ENCODE data around the gene KIAA1671.

KIAA1671 gene

GRCh38 chr22:25039754-25040153 lies 87.2 kb downstream of the KIAA1671 start:
- no peak for DNase-seq (ENCODE audit: low read depth, low spot score)

- DNase-seq (ENCODE audit: low read depth, low spot score), result no peak
Observed at GRCh38 chr22:25045159-25045558, 92.6 kb downstream of the KIAA1671 start.

GRCh38 chr22:25048071-25048470 lies 95.6 kb downstream of the KIAA1671 start:
- no peak for DNase-seq (ENCODE audit: low read depth, low spot score)

- no peak for DNase-seq (ENCODE audit: low read depth, low spot score)
Observed at GRCh38 chr22:25048659-25049647, 96.4 kb downstream of the KIAA1671 start.

- DNase-seq (ENCODE audit: low read depth, low spot score), result no peak
Observed at GRCh38 chr22:25049770-25050169, 97.3 kb downstream of the KIAA1671 start.

DNA sequence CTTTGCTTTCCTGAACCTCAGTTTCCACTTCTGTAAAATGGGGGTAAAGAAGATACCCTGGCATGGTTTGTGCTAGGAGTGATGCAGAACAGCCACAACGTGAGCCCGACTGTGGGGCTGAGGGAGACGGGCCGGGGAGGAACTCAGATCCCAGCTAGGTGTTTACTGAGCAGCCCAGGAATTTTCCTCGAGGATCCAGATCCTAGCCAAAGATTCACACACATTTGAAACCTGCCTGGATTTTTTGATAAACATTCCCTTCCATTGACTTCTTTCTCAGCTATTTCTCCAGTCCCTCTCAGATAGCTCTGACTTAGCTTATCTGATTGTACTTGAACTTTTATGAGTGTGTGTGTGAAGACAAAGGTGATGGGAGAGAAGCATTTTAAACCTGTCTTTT lies 98.0 kb downstream of the KIAA1671 start:
- DNase-seq (ENCODE audit: low read depth, low spot score), result no peak

GRCh38 chr22:25051073-25051472 lies 98.6 kb downstream of the KIAA1671 start:
- DNase-seq (ENCODE audit: low read depth, low spot score), result no peak

DNA sequence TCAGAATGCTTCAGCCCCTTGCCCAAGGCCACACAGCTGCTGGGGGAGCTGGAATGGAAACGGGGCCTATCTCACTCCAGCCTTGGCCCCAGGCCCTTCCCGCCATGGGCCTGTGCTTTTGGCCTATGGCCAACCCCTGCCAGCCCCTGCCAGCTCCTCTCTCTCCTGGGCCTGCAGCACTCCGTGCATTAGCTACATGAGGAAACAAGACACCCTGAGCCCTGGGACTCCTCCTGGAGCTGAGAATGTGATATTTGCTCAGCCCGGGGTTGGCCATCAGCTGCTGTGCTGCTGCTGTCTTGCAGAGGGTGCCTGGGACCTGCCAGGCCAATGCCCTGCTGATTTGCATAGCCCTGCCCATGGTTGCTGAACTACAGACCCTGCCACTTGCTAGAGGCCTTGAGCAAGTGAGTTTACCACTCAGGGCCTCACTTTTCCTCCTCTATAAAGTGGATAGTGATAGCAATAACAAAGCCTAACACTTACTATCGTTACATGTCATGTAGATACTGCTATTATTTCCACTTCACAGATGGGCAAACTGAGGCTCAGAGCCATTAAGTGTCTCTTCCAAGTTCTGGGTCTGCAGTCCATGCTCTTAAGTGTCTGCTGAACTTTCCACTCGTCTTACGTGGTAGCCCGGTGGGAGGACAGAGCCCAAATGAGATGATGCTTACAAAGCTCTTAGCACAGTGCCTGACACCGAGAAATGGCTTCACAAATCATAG lies 99.6 kb downstream of the KIAA1671 start:
- no peak for DNase-seq (ENCODE audit: low read depth, low spot score)

GRCh38 chr22:25053153-25053805 lies 100.8 kb downstream of the KIAA1671 start:
- no peak for DNase-seq (ENCODE audit: low read depth, low spot score)

GRCh38 chr22:25054943-25055511 lies 102.5 kb downstream of the KIAA1671 start:
- DNase-seq (ENCODE audit: low read depth, low spot score), result no peak

DNA sequence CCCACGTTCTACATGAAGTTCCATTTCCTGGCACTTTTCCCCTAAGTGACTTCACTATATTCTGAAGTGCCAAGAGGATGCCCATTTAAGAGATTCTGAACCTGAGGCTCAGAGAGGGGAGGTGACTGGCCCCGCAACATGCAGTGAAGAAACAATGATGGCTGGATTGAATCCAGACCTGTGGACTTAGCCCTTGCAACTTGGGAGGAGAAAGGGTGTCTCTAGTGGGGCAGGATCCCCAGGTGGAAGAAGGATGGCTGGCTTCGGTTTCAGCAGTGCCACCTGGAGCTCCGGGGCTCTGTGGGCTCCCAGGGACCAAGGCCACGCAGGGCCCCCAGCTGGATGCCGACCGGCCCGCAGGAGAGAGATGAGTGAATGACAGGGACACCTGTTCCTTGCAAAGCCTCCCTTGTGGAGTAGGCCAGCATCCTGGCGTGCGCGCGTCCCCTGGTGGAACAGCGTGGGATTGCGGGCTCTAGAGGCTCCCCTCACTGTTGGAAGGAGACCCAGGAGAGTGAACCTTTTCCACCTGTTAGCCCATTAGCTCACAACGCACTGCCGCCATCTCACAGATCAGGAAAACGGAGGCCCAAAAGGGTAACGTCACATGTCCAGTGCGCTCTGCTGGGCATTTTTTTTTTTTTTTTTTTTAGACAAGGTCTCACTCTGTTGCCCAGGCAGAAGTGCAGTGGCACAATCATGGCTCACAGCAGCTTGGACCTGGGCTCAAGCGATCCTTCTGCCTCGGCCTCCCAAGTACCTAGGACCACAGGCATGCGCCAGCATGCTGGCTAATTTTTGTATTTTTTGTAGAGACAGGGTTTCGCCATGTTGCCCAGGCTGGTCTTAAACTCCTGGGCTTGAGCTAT lies 104.7 kb downstream of the KIAA1671 start:
- DNase-seq (ENCODE audit: low read depth, low spot score), result no peak

GRCh38 chr22:25059438-25059837 lies 106.9 kb downstream of the KIAA1671 start:
- no peak for DNase-seq (ENCODE audit: low read depth, low spot score)

DNA sequence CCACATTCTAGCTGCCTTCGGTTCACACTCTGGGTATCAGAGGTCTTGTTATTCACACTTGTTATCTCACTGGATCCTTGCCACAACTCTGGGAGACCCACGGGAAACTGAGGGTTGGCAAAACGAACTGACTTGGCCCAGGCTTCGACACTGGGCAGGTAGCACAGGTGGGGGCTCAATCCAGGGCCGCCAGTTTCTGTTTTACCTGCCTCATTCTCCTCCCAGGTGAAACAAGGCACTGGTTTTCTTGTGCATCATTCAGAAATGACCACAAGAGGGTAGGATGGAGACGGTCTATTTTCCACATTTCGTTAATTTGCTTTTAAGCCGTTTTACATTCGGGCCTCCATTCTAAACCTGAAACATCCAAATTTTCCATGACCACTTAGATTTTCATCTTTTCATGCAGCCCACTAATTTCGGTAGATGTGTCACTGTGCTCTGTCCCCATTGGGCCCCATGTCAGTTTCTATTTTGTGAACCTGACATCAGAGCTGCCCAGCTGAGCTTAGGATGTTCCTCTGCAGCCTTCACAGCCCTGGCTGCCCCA lies 108.1 kb downstream of the KIAA1671 start:
- no peak for DNase-seq (ENCODE audit: low read depth, low spot score)

- no peak for DNase-seq (ENCODE audit: low read depth, low spot score)
Observed at GRCh38 chr22:25061134-25061533, 108.6 kb downstream of the KIAA1671 start.

GRCh38 chr22:25061605-25062376 lies 109.3 kb downstream of the KIAA1671 start:
- DNase-seq (ENCODE audit: low read depth, low spot score), result no peak

DNA sequence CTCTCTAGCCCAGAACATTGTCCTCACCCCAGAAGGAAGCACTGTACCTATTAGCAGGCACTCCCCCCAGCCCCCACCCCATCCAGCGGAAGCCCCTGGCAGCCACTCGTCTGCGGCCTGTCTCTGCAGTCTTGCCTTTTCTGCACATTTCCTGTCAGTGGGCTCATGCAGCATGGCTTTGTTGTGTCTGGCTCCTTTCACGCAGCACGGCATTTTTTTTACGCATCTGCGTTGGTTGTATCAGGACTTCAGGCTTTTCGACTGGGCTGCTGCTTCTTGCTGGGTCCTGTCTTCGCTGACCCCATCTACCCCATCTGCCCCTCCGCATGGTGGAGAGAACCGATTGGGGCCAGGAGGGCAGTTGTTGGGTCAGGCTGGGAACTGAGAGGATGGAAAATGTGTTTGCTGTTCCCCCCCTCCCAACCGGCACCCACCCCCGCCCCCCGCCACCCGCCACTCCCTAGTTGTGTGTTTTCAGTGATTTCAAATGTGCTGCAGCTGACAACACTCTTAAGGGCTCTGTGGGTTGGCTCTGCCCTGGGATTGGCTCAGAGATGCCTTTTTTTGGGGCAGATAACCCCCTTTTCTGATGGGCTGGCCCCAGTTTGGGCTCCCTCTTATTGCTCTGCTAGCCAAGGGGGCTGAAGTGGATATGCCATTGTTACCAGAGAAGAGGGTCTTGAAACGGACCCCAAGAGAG lies 110.0 kb downstream of the KIAA1671 start:
- no peak for DNase-seq (ENCODE audit: low read depth, low spot score)

DNA sequence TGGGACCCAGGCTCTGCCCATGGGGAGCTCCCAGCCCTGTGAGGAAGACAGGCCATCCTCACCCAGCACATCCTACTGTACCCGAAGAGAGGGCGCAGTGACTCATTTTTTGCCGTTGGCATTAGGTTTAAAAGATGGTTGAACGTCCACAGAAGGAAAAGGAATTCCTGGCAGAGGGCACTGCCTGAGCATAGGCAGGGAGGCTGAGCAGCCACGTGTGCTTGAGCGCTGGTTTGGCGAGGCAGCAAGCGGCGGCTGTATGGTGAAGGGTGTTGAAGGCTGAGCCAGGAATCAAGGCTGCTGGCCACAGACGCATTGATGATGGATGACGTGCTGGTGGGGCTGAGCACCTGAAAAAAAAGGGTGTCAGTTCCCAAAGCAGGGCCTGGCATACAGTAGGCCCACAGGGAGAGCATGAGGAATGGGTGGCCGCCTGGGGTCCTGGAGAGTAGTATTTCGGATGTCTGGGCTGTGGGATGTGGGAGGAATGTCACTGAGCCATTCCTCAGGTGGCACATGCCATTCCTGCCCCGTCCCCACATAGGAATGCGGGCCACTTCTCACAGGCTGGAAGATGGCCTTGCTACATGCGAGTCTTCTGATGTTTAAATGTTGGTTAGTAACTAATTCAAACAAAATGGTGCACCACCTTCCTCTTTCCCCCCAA lies 112.5 kb downstream of the KIAA1671 start:
- DNase-seq (ENCODE audit: low read depth, low spot score), result no peak

DNA sequence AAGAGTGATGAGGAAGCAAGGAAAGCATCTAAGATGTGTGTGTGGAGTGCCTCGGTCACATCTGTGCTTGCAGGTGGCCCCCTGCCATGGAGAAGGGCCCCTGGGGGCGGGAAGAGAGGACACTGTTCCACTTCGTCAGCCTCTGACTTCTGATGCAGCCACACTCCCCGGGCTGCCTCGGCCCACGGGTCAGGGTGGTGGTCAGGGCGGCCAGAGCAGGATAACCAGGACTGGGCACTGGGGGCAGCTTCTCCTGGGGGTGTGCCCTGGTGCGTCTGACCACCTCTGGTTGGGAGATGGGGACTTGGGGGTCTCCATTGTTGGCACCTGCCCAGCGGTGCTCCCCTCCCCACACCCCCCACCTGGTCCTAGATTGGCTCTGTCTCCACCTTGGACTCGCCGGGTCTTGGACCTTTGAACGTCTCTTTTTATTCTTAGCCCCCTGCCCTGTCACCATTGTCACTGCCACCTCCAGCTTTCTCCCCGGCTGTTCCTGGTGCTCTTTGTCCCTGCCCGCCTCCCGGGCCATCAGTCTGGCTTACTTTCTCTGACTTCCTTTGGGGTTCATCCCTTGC lies 114.4 kb downstream of the KIAA1671 start:
- DNase-seq (ENCODE audit: low read depth, low spot score), result no peak
